Measurements from ENCODE around the gene FUT8. TPM values are rescaled to one million over a fixed set of nuclear protein-coding genes. Genes with fewer than 3 reads are reported as not detected.

The FUT8 gene
- total RNA-seq, 1 donor from 2014 or later = 11.5 TPM

- intact Hi-C loops (cut with micrococcal nuclease) = no loop called here
- ATAC-seq (no peak), DNase-seq (no peak)
Measured at GRCh38 chr14:65723348-65723747, 310.8 kb downstream of the FUT8 start.

DNA sequence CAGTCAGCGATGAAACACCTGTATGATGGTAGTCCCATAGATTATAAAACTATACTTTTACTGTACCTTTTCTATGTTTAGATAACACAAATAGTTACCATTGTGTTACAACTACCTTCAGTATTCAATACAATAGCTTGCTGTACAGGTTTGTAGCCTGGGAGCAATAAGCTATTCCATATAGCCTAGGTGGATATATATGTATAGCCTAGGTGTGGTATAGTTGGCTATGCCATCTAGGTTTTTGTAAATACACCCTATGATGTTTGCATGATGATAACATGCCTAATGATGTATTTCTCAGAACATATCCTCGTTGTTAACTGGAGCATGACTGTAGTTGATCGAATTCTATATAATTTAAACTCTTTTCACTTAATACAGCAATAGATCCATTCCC lies 316.1 kb downstream of the FUT8 start:
- ATAC-seq = no peak
- intact Hi-C loops (cut with micrococcal nuclease) = no loop called here

GRCh38 chr14:65729566-65729965 lies 317.0 kb downstream of the FUT8 start:
- DNase-seq = no peak
- intact Hi-C loops (cut with micrococcal nuclease) = no loop called here
- no peak for ATAC-seq

More for the DNA sequence above, 316.1 kb downstream of the FUT8 start:
- no peak for DNase-seq

DNA sequence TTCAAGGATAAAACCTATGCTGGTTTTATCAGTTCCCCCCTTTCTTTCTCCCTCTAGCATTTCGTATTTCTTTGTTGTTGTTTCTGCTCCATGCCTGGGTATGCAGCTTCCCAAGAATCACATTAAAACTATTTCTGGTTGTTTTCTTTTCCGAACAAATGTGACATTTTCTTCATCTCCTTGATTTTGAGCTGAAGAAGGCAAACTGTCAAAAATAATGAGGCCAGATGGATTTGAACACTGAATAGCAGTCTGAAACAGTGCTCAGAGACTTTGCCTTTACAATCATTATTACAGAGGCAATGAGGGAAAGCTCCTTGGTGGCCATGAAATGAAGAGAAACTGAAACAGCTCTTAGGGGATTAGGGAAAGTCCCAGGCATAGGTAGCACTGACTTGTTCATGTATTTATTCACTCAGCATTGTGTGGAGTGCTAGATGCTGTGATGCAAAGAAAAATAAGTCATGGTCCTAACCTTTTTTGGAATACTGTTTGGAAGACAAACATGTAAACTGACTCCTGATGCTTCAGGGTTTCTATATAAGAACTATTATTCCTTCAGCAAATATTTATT lies 319.5 kb downstream of the FUT8 start:
- no peak for ATAC-seq
- intact Hi-C loops (cut with micrococcal nuclease) = no loop called here
- no peak for DNase-seq

- ATAC-seq = no peak
- DNase-seq = no peak
- intact Hi-C loops (cut with micrococcal nuclease) = no loop called here
Measured at GRCh38 chr14:65738339-65738738, 325.8 kb downstream of the FUT8 start.

GRCh38 chr14:65745396-65746190 lies 333.1 kb downstream of the FUT8 start:
- intact Hi-C loops (cut with micrococcal nuclease) = no loop called here
- DNase-seq (no peak), ATAC-seq (no peak)

GRCh38 chr14:65748796-65749195 lies 336.3 kb downstream of the FUT8 start:
- DNase-seq = no peak

GRCh38 chr14:65749287-65749686 lies 336.8 kb downstream of the FUT8 start:
- intact Hi-C loops (cut with micrococcal nuclease) = no loop called here
- DNase-seq (no peak), ATAC-seq (no peak)

More at GRCh38 chr14:65748796-65749195, 336.3 kb downstream of the FUT8 start:
- ATAC-seq = no peak
- intact Hi-C loops (cut with micrococcal nuclease) = no loop called here

GRCh38 chr14:65750906-65751305 lies 338.4 kb downstream of the FUT8 start:
- DNase-seq (no peak), ATAC-seq (no peak)
- intact Hi-C loops (cut with micrococcal nuclease) = no loop called here

DNA sequence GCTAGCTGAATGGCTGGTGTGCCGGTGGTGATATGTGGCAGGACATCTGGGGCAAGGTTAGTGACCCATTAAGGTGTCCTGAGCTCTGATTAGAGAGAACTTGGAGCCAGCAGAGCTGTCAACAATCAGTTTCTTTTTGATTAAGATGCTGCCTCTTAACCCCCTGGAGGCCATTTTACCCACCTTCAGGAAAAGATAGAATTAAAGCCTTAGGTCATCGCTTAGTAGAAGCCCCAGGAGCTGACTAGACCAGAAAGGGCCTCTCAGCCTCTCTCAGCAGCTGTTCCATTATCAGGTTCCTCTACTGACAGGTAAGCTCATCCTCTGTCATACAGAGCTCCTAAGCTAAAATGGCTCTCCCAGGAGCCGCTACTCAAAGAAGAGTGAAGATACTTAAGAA lies 339.0 kb downstream of the FUT8 start:
- intact Hi-C loops (cut with micrococcal nuclease) = no loop called here
- DNase-seq = no peak
- ATAC-seq = no peak

DNA sequence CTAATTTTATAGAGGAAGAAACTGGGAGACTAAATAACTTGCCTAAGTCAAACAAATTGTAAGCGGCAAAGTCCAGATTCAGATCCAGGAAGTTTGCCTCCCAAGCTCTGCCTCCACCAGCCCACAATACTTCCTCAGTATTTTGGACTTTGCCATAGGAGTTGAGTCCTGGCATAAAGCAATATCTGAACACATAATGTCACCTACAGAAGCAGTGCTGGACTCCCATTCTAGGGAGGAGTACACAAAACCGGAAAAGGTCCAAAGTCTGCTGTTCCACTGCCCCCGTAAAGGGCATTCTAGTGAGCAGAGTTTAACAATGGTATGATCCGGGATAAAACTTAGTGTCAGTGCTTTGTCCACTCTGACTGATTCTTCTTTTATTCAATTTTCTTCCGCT lies 340.5 kb downstream of the FUT8 start:
- DNase-seq = no peak
- intact Hi-C loops (cut with micrococcal nuclease) = no loop called here
- ATAC-seq = no peak

GRCh38 chr14:65755331-65755730 lies 342.8 kb downstream of the FUT8 start:
- intact Hi-C loops (cut with micrococcal nuclease) = no loop called here
- DNase-seq (no peak), ATAC-seq (no peak)

DNA sequence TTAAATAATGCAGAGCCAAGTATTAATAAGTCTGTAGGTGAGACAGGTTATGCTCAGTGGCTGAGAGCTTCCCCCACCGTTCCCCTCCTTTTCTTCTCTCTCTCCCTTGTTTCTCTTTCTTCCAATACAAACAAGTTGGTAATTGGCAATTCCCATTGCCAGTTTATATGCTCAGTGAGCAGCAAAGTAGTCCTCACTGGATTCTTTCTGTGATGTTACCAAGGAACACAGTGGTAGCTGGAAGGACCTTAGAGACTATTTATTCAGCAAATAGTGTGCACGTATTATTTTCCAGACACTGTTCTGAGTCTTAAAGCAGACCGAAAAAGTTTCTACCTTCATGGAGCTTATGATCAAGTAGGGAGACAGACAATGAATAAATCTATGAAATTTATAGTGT lies 344.4 kb downstream of the FUT8 start:
- intact Hi-C loops (cut with micrococcal nuclease) = no loop called here
- DNase-seq (no peak), ATAC-seq (no peak)

GRCh38 chr14:65769151-65769550 lies 356.6 kb downstream of the FUT8 start:
- no peak for DNase-seq
- ATAC-seq = no peak
- intact Hi-C loops (cut with micrococcal nuclease) = no loop called here

DNA sequence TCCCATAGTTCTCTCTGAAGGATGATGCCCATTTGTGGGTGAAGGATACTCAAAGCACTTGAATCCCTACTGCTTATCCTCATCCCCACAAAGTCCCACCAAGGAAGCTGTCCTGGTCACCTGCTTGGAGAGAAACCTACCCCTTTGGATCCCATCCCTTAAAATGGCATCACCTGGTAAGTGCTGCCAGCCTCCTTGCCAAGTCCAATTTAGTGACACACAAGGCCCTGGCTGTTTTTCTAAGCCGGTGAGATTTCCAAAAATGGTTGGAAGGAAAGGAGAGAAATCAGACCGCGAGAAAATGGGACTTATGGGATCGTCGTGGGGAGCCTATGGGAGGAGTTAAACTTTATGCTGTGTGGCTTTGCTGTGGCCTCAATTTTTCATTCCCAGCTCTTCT lies 358.2 kb downstream of the FUT8 start:
- intact Hi-C loops (cut with micrococcal nuclease) = no loop called here
- DNase-seq (no peak), ATAC-seq (no peak)

GRCh38 chr14:65771271-65771670 lies 358.7 kb downstream of the FUT8 start:
- DNase-seq (no peak), ATAC-seq (no peak)
- intact Hi-C loops (cut with micrococcal nuclease) = no loop called here

DNA sequence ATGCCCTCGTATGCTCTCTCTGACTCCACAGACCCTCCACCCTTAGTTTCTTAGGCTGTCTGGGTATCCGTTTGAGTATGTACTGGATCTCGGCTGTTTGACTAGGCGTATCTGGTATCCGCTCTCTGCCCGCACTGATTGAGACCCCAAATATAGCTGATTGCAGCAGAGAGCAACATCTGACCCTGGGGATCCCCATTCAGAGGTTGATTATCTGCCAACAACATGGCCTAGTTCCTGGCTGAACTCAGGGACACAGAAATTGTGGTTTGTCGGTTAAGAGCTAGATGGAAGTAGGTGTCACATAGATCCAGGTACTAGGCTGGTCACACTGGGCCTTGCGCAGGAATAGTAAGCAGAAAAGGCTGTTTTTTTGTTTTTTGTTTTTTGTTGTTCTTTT lies 359.9 kb downstream of the FUT8 start:
- DNase-seq (no peak), ATAC-seq (no peak)
- intact Hi-C loops (cut with micrococcal nuclease) = no loop called here

DNA sequence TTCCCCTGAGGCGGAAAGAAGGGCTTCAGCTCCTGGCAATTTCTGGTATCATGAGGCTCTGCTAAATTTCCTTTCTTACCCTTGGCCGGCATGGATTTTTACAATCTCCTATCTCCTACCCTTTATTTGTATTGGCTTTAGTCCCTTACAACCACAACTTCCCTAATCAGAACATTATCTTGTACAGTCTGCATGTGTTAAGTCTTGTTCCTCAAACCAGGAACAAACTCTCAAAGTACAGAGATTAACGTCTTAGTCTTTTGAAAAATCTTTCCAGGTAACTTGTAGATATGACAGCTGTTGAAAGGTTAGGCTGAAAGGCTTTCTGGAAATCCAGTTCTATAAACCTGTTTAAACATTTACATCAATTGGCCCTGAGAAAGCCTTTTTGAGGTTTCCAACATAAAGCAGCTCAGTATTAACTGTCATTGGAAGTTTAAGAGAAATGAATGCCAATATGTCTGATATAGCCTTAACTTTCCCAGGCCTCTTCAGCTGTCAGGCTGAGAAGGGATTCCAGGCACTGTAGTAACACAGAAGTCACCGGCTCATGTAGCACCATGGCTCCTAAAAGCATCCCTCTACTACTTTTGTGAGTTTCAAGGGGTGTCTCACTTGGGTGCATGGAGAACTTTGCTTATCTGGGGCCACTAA lies 360.5 kb downstream of the FUT8 start:
- ATAC-seq (no peak), DNase-seq (no peak)
- intact Hi-C loops (cut with micrococcal nuclease) = no loop called here

GRCh38 chr14:65774041-65774440 lies 361.5 kb downstream of the FUT8 start:
- ATAC-seq (no peak), DNase-seq (no peak)
- intact Hi-C loops (cut with micrococcal nuclease) = no loop called here

DNA sequence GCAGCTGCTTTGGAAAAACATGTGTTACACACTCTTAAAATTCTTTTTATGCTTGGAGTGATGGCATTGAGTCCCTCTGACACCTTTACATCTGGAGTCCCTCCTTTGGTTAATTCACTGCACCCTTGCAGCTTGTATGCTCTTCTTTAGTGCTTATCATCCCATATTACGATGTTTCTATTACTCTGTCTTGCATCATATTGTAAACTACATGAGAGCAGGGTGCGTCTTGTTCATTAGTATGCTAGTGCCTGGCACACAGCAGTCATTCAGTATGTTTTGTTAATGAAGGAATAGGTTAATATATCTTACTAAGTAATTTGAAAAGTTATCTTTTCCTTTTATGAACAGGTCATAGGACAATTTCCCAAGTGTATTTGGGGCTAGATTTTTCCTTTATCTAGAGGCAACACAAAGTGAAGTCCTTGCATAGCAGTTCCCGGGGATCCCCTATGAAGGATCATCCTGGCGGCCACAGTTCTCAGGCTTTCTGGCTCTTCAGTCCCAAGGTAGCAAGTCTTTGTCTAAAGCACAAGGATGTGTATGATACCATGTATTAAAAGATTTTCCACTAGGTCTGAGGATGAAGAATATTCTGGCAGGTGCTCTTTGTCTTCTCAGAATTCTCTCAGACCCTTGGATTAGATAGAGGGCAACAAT lies 363.8 kb downstream of the FUT8 start:
- DNase-seq (no peak), ATAC-seq (no peak)
- intact Hi-C loops (cut with micrococcal nuclease) = no loop called here
